PC-9 (cell line): ENCODE results near the gene CFAP61.

ENCODE experiments used
- CTCF ChIP-seq: fragments of 200-600 bp; sonication (generic); conservative IDR thresholded peaks from 2 replicates; pipeline ENCODE4 v1.6.1; 2017; ENCODE audit warnings: mixed run types, antibody characterized with exemption, mild to moderate bottlenecking, moderate library complexity
- EZH2 ChIP-seq: fragments of 200-600 bp; sonication (generic); IDR thresholded peaks from 2 replicates; pipeline ENCODE4 v1.8.0; 2017; ENCODE audit warnings: antibody characterized with exemption, low read depth

DNA sequence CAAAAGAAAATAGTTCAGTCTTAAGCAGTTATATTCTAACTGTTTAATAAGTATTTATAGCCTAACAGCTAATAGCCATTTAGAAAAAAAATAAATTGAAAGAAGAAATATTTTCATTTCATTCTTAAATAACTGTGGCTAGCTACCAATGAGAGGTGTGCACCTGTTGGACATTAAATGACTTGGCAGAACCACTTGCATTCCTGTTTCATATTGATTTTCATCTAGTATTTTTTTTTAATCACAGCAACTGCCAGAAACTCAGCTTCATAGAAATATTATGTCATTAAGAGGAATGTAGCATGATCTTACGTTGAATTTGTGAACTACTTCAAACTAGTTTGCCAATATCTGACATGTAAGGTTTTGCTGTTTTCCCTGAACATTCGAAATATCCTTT, 25.0 kb upstream of the CFAP61 start:
- TF ChIP-seq CTCF, result no peak
- no peak for TF ChIP-seq EZH2
